ENCODE data around the gene GNL1. TPM values are rescaled to one million over a fixed set of nuclear protein-coding genes. Genes with fewer than 3 reads are reported as not detected.
A peak's percentile ranks its signal among the peaks of the same experiment; 100 is the strongest.

GNL1 gene
- total and polyA plus RNA-seq, 9 of the 15 experiments (the other 6 are each of a cell fraction or from before 2014, with no cell fraction given), result 0.73 to 112 (median 58.0) TPM

GRCh38 chr6:30500421-30501355 is 55.6 kb downstream of the GNL1 start:
- CTCF ChIA-PET (ENCODE audit: low intra/inter-chr PET ratio), result no interaction called here
- in situ Hi-C loops (cut with MboI) (no loop called here), intact Hi-C loops (cut with micrococcal nuclease) (no loop called here)
- Histone ChIP-seq H3K9me1 (ENCODE audit: control insufficient read depth, insufficient read depth, low read length) (no peaks in the 10 kb centered on the region), H3K9ac (ENCODE audit: insufficient read depth in 1 of 2, low read depth in 2 of 2, low read length in 2 of 2) (peak overlapping the region; percentile 10 to 46; a peak in 1 of 4 replicates), H2AFZ (ENCODE audit: low read depth, low read length) (peak overlapping the region; percentile 82), H3K4me3 (no peak overlapping the region), H3K27ac (ENCODE audit: extremely low read depth, low read depth, low read length) (no peak overlapping the region), H3K36me3 (ENCODE audit: control insufficient read depth, insufficient read depth, low read length) (no peaks in the 10 kb centered on the region), H3K9me3 (replicated peaks; ENCODE audit: control insufficient read depth, insufficient read depth, low read depth, low read length) (no peaks in the 10 kb centered on the region), H4K20me1 (replicated peaks; ENCODE audit: control insufficient read depth, insufficient read depth, low read length) (no peaks in the 10 kb centered on the region), H3K4me1 (replicated peaks in 1 of 2; ENCODE audit: control insufficient read depth in 2 of 2, insufficient read depth in 2 of 2, low read length in 2 of 2) (peaks cover 10 to 20% of the 10 kb centered on the region in 2 experiments; a peak in 4 of 5 replicates), H3K79me2 (ENCODE audit: control insufficient read depth, insufficient read depth, low read length) (no peaks in the 10 kb centered on the region), H3K4me2 (ENCODE audit: insufficient read depth, low read length) (peak overlapping the region; percentile 39; the same call in 1 of the 2 replicates), H3K27me3 (ENCODE audit: control insufficient read depth in 2 of 2, insufficient read depth in 2 of 2, low read length in 2 of 2) (no peaks in the 10 kb centered on the region)
- WGBS (ENCODE audit: insufficient coverage, low coverage, missing lambda C conversion rate), result 50% methylated on average over 10 of the region's 10 CpGs
- no TSS peak for BruUV-seq (replicated peaks)
- DNase-seq (ENCODE audit: extremely low read depth in 1 of 4, low spot score in 3 of 4), result peak in 1 of 4 experiments; percentile 20
- peak; percentile 6; the same call in 1 of the 3 replicates for ATAC-seq
- POLR2A ChIA-PET, result interaction anchor here (0.9 to 1.2 kb wide), 6 partner anchors 8 to 114 kb away, joined by 3 to 5 read pairs (median 4); no protein-coding TSS in a partner anchor
- no peak for FAIRE-seq
- TF ChIP-seq RHOXF2B (CRISPR knock-in tag; conservative IDR thresholded peaks at IDR 0.05) (no peak), NCOR1 (IDR thresholded peaks at IDR 0.05) (no peak), RB1 (IDR thresholded peaks at IDR 0.05; ENCODE audit: low read depth) (no peak), DACH1 (IDR thresholded peaks at IDR 0.05; ENCODE audit: partially characterized antibody) (no peak), ZBTB34 (CRISPR knock-in tag; IDR thresholded peaks at IDR 0.05) (no peak), DEAF1 (CRISPR knock-in tag; IDR thresholded peaks at IDR 0.05) (no peak), NR1H2 (CRISPR knock-in tag; IDR thresholded peaks at IDR 0.05) (no peak), TSC22D4 (tag; IDR thresholded peaks at IDR 0.05) (no peak), DDX20 (tag; IDR thresholded peaks at IDR 0.05; ENCODE audit: low read depth) (no peak), ZNF740 (CRISPR knock-in tag; IDR thresholded peaks at IDR 0.05) (no peak), ZNF740 (tag; IDR thresholded peaks at IDR 0.05) (no peak), NFE2L1 (tag; IDR thresholded peaks at IDR 0.05; ENCODE audit: borderline replicate concordance, low read depth) (no peak), HLTF (IDR thresholded peaks at IDR 0.05) (no peak), JUND (IDR thresholded peaks at IDR 0.05; ENCODE audit: borderline replicate concordance, low read depth, low read length) (no peak), JUND (tag; IDR thresholded peaks at IDR 0.05; ENCODE audit: borderline replicate concordance, low read depth, low read length) (no peak)
- TF ChIP-seq, protein P1, sequence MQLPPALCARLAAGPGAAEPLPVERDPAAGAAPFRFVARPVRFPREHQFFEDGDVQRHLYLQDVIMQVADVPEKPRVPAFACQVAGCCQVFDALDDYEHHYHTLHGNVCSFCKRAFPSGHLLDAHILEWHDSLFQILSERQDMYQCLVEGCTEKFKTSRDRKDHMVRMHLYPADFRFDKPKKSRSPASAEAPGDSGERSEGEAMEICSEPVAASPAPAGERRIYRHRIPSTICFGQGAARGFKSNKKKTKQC (CRISPR knock-in tag; IDR thresholded peaks at IDR 0.05), result no peak

All from K562 (cell line).